HepG2 (cell line): ENCODE data around the gene SYNDIG1.

ENCODE experiments used
- FOXK2 ChIP-seq: fragments of 450-650 bp; IDR thresholded peaks from 2 replicates; pipeline ENCODE4 v1.6.1; 2016
- GTF2F1 ChIP-seq: fragments of 150-350 bp; IDR thresholded peaks from 2 replicates; pipeline ENCODE4 v1.6.1; 2014; ENCODE audit warnings: low read length
- MXI1 ChIP-seq: IDR thresholded peaks from 3 replicates; pipeline ENCODE4 v1.6.1; 2012; ENCODE audit warnings: low read depth, low read length, inconsistent platforms, borderline replicate concordance
- POLR2G ChIP-seq: fragments of 200-400 bp; formaldehyde crosslinking; IDR thresholded peaks from 2 replicates; pipeline ENCODE4 v1.6.1; 2018; ENCODE audit warnings: mild to moderate bottlenecking, low read depth, low read length, moderate library complexity
- RFX5 ChIP-seq: IDR thresholded peaks from 2 replicates; pipeline ENCODE4 v1.6.1; 2011; ENCODE audit warnings: low read depth, low read length, improper control_type of control experiment
- ZNF274 ChIP-seq: sonication (generic); formaldehyde crosslinking; IDR thresholded peaks from 2 replicates; pipeline ENCODE4 v1.5.1; 2020; ENCODE audit warnings: mild to moderate bottlenecking, missing genetic modification reagents
- ZNF614 ChIP-seq: IDR thresholded peaks from 2 replicates; pipeline ENCODE4 v1.6.1; 2018; ENCODE audit warnings: missing biosample characterization, missing genetic modification reagents, inconsistent platforms, borderline replicate concordance
- ZNF7 ChIP-seq: IDR thresholded peaks from 2 replicates; pipeline ENCODE4 v1.6.1; 2016; ENCODE audit warnings: missing biosample characterization, missing genetic modification reagents
- ZSCAN21 ChIP-seq: sonication (generic); formaldehyde crosslinking; IDR thresholded peaks from 2 replicates; pipeline ENCODE4 v1.8.0; 2022; ENCODE audit warnings: mild to moderate bottlenecking, missing genetic modification reagents, moderate library complexity, borderline replicate concordance
- TF ChIP-seq, protein P1 (sequence below): sonication (generic); formaldehyde crosslinking; IDR thresholded peaks from 2 replicates; pipeline ENCODE4 v1.5.0; 2020; ENCODE audit warnings: mild to moderate bottlenecking, missing genetic modification reagents, moderate library complexity

DNA sequence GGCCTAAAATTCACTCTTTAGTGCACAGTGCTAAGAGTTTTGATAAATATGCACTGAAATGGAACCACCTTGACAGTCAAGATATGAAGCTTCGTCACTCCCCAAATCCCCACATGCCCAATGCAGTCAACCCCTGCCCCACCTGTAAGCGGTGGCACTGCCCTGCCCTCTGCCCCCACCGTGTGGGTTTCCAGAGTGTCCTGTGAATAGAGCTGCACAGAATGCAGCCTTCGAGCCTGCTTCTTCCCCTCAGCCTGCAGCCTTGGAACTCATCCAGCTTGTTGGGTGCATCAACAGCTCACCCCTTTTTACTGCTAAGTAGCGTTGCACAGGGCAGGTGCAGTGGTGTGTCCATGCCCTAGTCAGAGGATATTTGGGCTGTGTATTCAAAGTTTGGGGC lies 216.3 kb downstream of the SYNDIG1 start:
- TF ChIP-seq GTF2F1 (no peak), FOXK2 (no peak), POLR2G (no peak), MXI1 (no peak), ZNF274 (no peak), ZNF614 (CRISPR knock-in tag) (no peak), ZSCAN21 (CRISPR knock-in tag) (no peak), RFX5 (no peak), ZNF7 (CRISPR knock-in tag) (no peak)
- TF ChIP-seq, protein P1, sequence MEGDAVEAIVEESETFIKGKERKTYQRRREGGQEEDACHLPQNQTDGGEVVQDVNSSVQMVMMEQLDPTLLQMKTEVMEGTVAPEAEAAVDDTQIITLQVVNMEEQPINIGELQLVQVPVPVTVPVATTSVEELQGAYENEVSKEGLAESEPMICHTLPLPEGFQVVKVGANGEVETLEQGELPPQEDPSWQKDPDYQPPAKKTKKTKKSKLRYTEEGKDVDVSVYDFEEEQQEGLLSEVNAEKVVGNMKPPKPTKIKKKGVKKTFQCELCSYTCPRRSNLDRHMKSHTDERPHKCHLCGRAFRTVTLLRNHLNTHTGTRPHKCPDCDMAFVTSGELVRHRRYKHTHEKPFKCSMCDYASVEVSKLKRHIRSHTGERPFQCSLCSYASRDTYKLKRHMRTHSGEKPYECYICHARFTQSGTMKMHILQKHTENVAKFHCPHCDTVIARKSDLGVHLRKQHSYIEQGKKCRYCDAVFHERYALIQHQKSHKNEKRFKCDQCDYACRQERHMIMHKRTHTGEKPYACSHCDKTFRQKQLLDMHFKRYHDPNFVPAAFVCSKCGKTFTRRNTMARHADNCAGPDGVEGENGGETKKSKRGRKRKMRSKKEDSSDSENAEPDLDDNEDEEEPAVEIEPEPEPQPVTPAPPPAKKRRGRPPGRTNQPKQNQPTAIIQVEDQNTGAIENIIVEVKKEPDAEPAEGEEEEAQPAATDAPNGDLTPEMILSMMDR (CRISPR knock-in tag) = no peak
